NK-92 treated with Interleukin-12 subunit alpha and Interleukin-12 subunit beta, amount 100 ng/mL, for 24 hours (cell line): Measurements from ENCODE around the gene MRC2.

ENCODE experiments used
- DNase-seq: peaks from one replicate; lab custom pipeline; 2025; lab: John Stamatoyannopoulos, UW

Gene MRC2

GRCh38 chr17:62720126-62720850 lies 92.8 kb downstream of the MRC2 start:
- no peak for DNase-seq

- no peak for DNase-seq
Observed at GRCh38 chr17:62722625-62723024, 95.2 kb downstream of the MRC2 start.

- no peak for DNase-seq
Observed at GRCh38 chr17:62723842-62724241, 96.4 kb downstream of the MRC2 start.

- DNase-seq: no peak
Observed at GRCh38 chr17:62724398-62725146, 97.1 kb downstream of the MRC2 start.

- no peak for DNase-seq
Observed at GRCh38 chr17:62725791-62726249, 98.3 kb downstream of the MRC2 start.

- no peak for DNase-seq
Observed at GRCh38 chr17:62727916-62728672, 100.6 kb downstream of the MRC2 start.

- no peak for DNase-seq
Observed at GRCh38 chr17:62732125-62732524, 104.7 kb downstream of the MRC2 start.

- no peak for DNase-seq
Observed at GRCh38 chr17:62735044-62735651, 107.7 kb downstream of the MRC2 start.

- DNase-seq: no peak
Observed at GRCh38 chr17:62737513-62737912, 110.0 kb downstream of the MRC2 start.

- DNase-seq: no peak
Observed at GRCh38 chr17:62738281-62738680, 110.8 kb downstream of the MRC2 start.

- no peak for DNase-seq
Observed at GRCh38 chr17:62739645-62740388, 112.3 kb downstream of the MRC2 start.

- no peak for DNase-seq
Observed at GRCh38 chr17:62741290-62741689, 113.8 kb downstream of the MRC2 start.
